COLO668 (cell line): ENCODE results near the gene GPANK1.
A peak's percentile ranks its signal among the peaks of the same experiment; 100 is the strongest.

ENCODE experiments used
- DNase-seq: peaks from one replicate; lab custom pipeline; 2025; ENCODE audit not compliant: unreplicated experiment; lab: John Stamatoyannopoulos, UW

The GPANK1 gene

GRCh38 chr6:31691564-31692108 is 26.8 kb upstream of the GPANK1 start:
- DNase-seq: no peak

- DNase-seq: no peak
Observed at GRCh38 chr6:31691078-31691463, 26.3 kb upstream of the GPANK1 start.

- no peak for DNase-seq
Observed at GRCh38 chr6:31690231-31691077, 25.7 kb upstream of the GPANK1 start.

GRCh38 chr6:31689249-31690110 is 24.7 kb upstream of the GPANK1 start:
- DNase-seq: peak; percentile 2

GRCh38 chr6:31687860-31688693 is 23.3 kb upstream of the GPANK1 start:
- DNase-seq: no peak

- no peak for DNase-seq
Observed at GRCh38 chr6:31687321-31687720, 22.5 kb upstream of the GPANK1 start.

GRCh38 chr6:31686483-31686882 is 21.7 kb upstream of the GPANK1 start:
- DNase-seq: no peak

- no peak for DNase-seq
Observed at GRCh38 chr6:31683591-31683990, 18.8 kb upstream of the GPANK1 start.

- peak; percentile 54 for DNase-seq
Observed at GRCh38 chr6:31681135-31681671, 16.4 kb upstream of the GPANK1 start.

GRCh38 chr6:31680226-31681134 is 15.7 kb upstream of the GPANK1 start, which contains the start of gene LY6G5C:
Gene LY6G5C (minus strand): TSS chr6:31681067. CDS start chr6:31680373, 694 bp downstream.
- peak; percentile 75 for DNase-seq

GRCh38 chr6:31677955-31678354 is 13.2 kb upstream of the GPANK1 start:
- no peak for DNase-seq

GRCh38 chr6:31676904-31677303 is 12.1 kb upstream of the GPANK1 start:
- no peak for DNase-seq

- no peak for DNase-seq
Observed at GRCh38 chr6:31676322-31676903, 11.6 kb upstream of the GPANK1 start.

GRCh38 chr6:31669676-31670075 is 4.9 kb upstream of the GPANK1 start, which contains the start of gene LY6G5B:
Gene LY6G5B (plus strand): TSS chr6:31669976. CDS start chr6:31670951, 975 bp downstream.
- no peak for DNase-seq

GRCh38 chr6:31666337-31666965 is 1.7 kb upstream of the GPANK1 start:
- DNase-seq: no peak

- DNase-seq: peak; percentile 94
Observed at GRCh38 chr6:31665501-31666336, 922 bp upstream of the GPANK1 start, which contains the start of gene CSNK2B. Gene CSNK2B (plus strand): TSS chr6:31666080. CDS start chr6:31666832, 752 bp downstream.

- DNase-seq: no peak
Observed at GRCh38 chr6:31663961-31664789, 622 bp downstream of the GPANK1 start.
